Right lobe of liver (tissue), 6 donors: ENCODE measurements around the gene SLC2A4. TPM values are rescaled to one million over a fixed set of nuclear protein-coding genes. Genes with fewer than 3 reads are reported as not detected.

Source experiments
- ATAC-seq, 4 donors: fragments of 200-7000 bp; cut with Tn5 transposase; one replicate each; pipeline ENCODE4 v1.9.1; 2020; ENCODE audit warnings: mild to moderate bottlenecking in 4 of 4, moderate library complexity in 4 of 4
- DNase-seq, 3 donors: peaks; one replicate each; pipeline ENCODE4 v3.0.0-alpha.2; 2020
- H3K27ac ChIP-seq, 3 donors: fragments of 200-600 bp; one replicate each; pipeline ENCODE4 v1.8.0; 2022
- H3K27me3 ChIP-seq, 2 donors: fragments of 200-600 bp; one replicate each; pipeline ENCODE4 v1.8.0; 2022
- H3K36me3 ChIP-seq, 4 donors: fragments of 200-600 bp; sonication (generic) in 1 of 4; one replicate each; pipeline versions ENCODE4 v1.5.1 to v1.8.0; 2017 to 2022; ENCODE audit warnings: control low read depth in 1 of 4
- H3K4me1 ChIP-seq, 4 donors: fragments of 200-600 bp; sonication (generic) in 1 of 4; one replicate each; pipeline versions ENCODE4 v1.5.1 to v1.8.0; 2017 to 2022; ENCODE audit warnings: control low read depth in 1 of 4
- H3K4me3 ChIP-seq, 3 donors: fragments of 200-600 bp; one replicate each; pipeline ENCODE4 v1.8.0; 2022
- H3K9me3 ChIP-seq, 4 donors: fragments of 200-600 bp; sonication (generic) in 1 of 4; one replicate each; pipeline versions ENCODE4 v1.5.1 to v1.8.0; 2017 to 2022; ENCODE audit warnings: control low read depth in 1 of 4
- CTCF ChIP-seq, 4 donors: fragments of 200-600 bp in 3 of 4; fragments of 450-650 bp in 1 of 4; IDR thresholded peaks; one replicate each; pipeline versions ENCODE4 v1.5.1 to v1.8.0; 2016 to 2022; ENCODE audit warnings: antibody characterized with exemption in 4 of 4, mild to moderate bottlenecking in 2 of 4
- POLR2A ChIP-seq: fragments of 450-650 bp; IDR thresholded peaks from one replicate; pipeline ENCODE4 v1.6.1; 2017; ENCODE audit warnings: antibody characterized with exemption, mild to moderate bottlenecking
- WGBS: methylation state at CpG from one replicate; pipeline ENCODE4 v1.1.6; 2018; ENCODE audit warnings: low coverage, low lambda C conversion rate; ENCODE audit not compliant: insufficient coverage; ENCODE audit errors: missing lambda C conversion rate; 5-methylcytosine and 5-hydroxymethylcytosine counted together
- intact Hi-C, 2 donors: fragments of 100-400 bp; cut with DNase I; formaldehyde crosslinking; loops; one replicate each; pipeline versions ENCODE4 v1.11.2 to v1.14.1; 2022
- total RNA-seq, 6 experiments: library from RNA; depleted of rRNA in 2 of 6; stranded (reverse); fragments of >200 nt in 2 of 6; fragmentation: NEBNext Ultra II Directional in 3 of 6; extraction: Animal tissue kit (Norgen Biotek cat#: 25700) in 3 of 6; gene quantifications; one replicate each; pipeline versions ENCODE4 v1.1.0 to v1.2.4, GENCODE V29; 2016 to 2023
- donor health status: DM: no; HTN: yes; CAD: no.
- donor health status: DM: no; HTN: no; CAD: no.
- donor health status: DM: no; HTN: no; CAD: no.
- donor health status: DM: no; HTN: yes; CAD: no.
- donor health status: DM: no; HTN: yes; CAD: no.

Gene SLC2A4
- total RNA-seq, 6 experiments from 2014 or later, result 0.66 to 2.1 (median 1.4) TPM

- intact Hi-C loops, result no loop called here
- TF ChIP-seq POLR2A (no peak), CTCF (IDR thresholded peaks at IDR 0.05) (no peak)
- no peak for DNase-seq
These were observed 34.7 kb upstream of the SLC2A4 start for GRCh38 chr17:7246779-7247178.

GRCh38 chr17:7248796-7249195 lies 32.7 kb upstream of the SLC2A4 start:
- Histone ChIP-seq H3K36me3 (peaks cover 0 to 30% (median 11%) of the 10 kb centered on the region in 4 donors), H3K27me3 (no peaks in the 10 kb centered on the region), H3K27ac (no peak overlapping the region), H3K4me1 (peaks cover 0 to 28% (median 8%) of the 10 kb centered on the region in 4 donors), H3K4me3 (no peak overlapping the region), H3K9me3 (no peaks in the 10 kb centered on the region)
- 61% methylated on average over 3 of the region's 4 CpGs for WGBS
- no peak for ATAC-seq
- intact Hi-C loops, result no loop called here
- no peak for DNase-seq
- TF ChIP-seq POLR2A (no peak), CTCF (IDR thresholded peaks at IDR 0.05) (no peak)

More at GRCh38 chr17:7246779-7247178, 34.7 kb upstream of the SLC2A4 start:
- Histone ChIP-seq H3K9me3 (no peaks in the 10 kb centered on the region), H3K36me3 (peaks cover 0 to 30% (median 11%) of the 10 kb centered on the region in 4 donors), H3K27me3 (no peaks in the 10 kb centered on the region), H3K4me3 (no peak overlapping the region), H3K27ac (no peak overlapping the region), H3K4me1 (peaks cover 0 to 23% (median 6%) of the 10 kb centered on the region in 4 donors)
- WGBS, result 89% methylated on average over 5 of the region's 5 CpGs
- no peak for ATAC-seq

GRCh38 chr17:7249214-7249613 lies 32.3 kb upstream of the SLC2A4 start:
- no peak for ATAC-seq
- Histone ChIP-seq H3K27ac (no peak overlapping the region), H3K4me3 (no peak overlapping the region), H3K27me3 (no peaks in the 10 kb centered on the region), H3K9me3 (no peaks in the 10 kb centered on the region), H3K4me1 (peaks cover 0 to 28% (median 8%) of the 10 kb centered on the region in 4 donors), H3K36me3 (peaks cover 0 to 29% (median 10%) of the 10 kb centered on the region in 4 donors)
- no peak for DNase-seq
- WGBS, result 90% methylated on average over 4 of the region's 6 CpGs
- intact Hi-C loops, result no loop called here
- TF ChIP-seq CTCF (IDR thresholded peaks at IDR 0.05) (no peak), POLR2A (no peak)

GRCh38 chr17:7249830-7250229 lies 31.7 kb upstream of the SLC2A4 start:
- H3K36me3 ChIP-seq, result peaks cover 0 to 28% (median 8%) of the 10 kb centered on the region in 4 donors
- ATAC-seq, result no peak
- TF ChIP-seq CTCF (IDR thresholded peaks at IDR 0.05) (no peak), POLR2A (no peak)
- DNase-seq, result no peak
- H3K4me3 ChIP-seq, result peak overlapping the region in 2 of 3 donors; percentile 75 to 85
- 96% methylated on average over 4 of the region's 7 CpGs for WGBS
- intact Hi-C loops, result no loop called here
- no peak overlapping the region for H3K27ac ChIP-seq
- peaks cover 0 to 28% (median 8%) of the 10 kb centered on the region in 4 donors for H3K4me1 ChIP-seq
- no peaks in the 10 kb centered on the region for H3K27me3 ChIP-seq
- no peaks in the 10 kb centered on the region for H3K9me3 ChIP-seq
